Muscle layer of duodenum (tissue), 2 donors: Measurements from ENCODE around the gene SGCA.

ENCODE experiments used
- H3K27ac ChIP-seq: one replicate; pipeline ENCODE4 v1.7.0; 2013; ENCODE audit warnings: mild to moderate bottlenecking, low read length
- H3K27me3 ChIP-seq: one replicate; pipeline ENCODE4 v1.7.0; 2013; ENCODE audit warnings: low read depth, mild to moderate bottlenecking, control low read depth, low read length
- H3K36me3 ChIP-seq, 2 donors: one replicate each; pipeline ENCODE4 v1.7.0; 2013; ENCODE audit warnings: low read length in 2 of 2, control low read depth in 1 of 2, mild to moderate bottlenecking in 1 of 2; ENCODE audit not compliant: insufficient read depth in 2 of 2, control insufficient read depth in 1 of 2
- H3K4me1 ChIP-seq, 2 donors: one replicate each; pipeline ENCODE4 v1.7.0; 2013; ENCODE audit warnings: low read length in 2 of 2, mild to moderate bottlenecking in 2 of 2, control low read depth in 1 of 2, moderate library complexity in 1 of 2; ENCODE audit not compliant: insufficient read depth in 2 of 2, control insufficient read depth in 1 of 2
- H3K4me3 ChIP-seq, 2 donors: one replicate each; pipeline ENCODE4 v1.7.0; 2013; ENCODE audit warnings: low read length in 2 of 2, low read depth in 1 of 2, mild to moderate bottlenecking in 1 of 2
- H3K9me3 ChIP-seq, 2 donors: one replicate each; pipeline ENCODE4 v1.7.0; 2013; ENCODE audit warnings: low read length in 2 of 2, control low read depth in 1 of 2, mild to moderate bottlenecking in 1 of 2; ENCODE audit not compliant: control insufficient read depth in 1 of 2
- donor health status: healthy.

Gene SGCA

DNA sequence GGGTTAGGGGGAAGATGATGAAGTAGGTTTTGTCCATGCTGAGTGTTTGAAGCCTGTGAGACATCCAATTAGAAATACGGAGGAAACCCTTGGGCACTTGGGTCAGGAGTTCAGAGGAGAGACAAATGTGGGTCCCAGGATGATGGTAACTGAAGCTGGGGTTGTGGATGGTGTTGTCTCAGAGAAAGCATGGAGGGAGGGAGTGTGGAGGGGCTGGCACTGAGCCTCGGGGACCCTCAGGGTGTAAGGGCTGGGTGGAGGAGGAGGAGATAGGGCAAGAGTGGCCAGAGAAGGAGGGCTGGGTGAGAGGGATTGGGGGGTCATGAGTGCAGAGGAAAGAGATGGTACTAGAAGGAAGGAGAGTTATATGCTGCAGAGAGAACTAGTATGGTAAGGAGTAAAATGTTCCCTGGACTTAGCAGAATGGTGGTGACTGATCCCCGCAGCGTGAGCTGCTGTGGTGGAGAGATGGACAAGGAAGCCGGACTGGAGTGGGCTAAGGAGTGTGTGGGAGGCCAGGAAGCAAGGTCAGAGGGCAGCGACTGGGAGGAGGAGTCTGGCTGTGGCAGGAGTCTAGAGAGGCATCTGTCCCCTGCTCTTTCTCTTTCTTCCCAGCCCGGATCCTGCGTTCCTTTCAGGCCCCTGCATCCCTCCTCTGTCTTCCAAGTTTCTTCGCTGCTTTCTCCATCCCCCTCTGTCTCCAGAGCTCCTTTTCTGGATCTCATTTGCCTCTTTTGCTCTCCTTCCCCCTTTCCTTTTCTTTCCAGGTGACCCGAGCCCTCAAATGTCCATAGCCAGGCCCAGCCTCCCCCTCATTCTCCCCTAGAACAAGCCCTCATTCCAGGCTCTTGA lies 39.5 kb downstream of the SGCA start:
- peaks cover 4 to 40% of the 10 kb centered on the region in 2 donors for H3K4me1 ChIP-seq
- H3K27me3 ChIP-seq = peaks cover 8% of the 10 kb centered on the region
- peaks cover 0 to 11% of the 10 kb centered on the region in 2 donors for H3K36me3 ChIP-seq
- no peak overlapping the region for H3K4me3 ChIP-seq
- no peaks in the 10 kb centered on the region for H3K9me3 ChIP-seq
- H3K27ac ChIP-seq = peak overlapping the region; percentile 27

DNA sequence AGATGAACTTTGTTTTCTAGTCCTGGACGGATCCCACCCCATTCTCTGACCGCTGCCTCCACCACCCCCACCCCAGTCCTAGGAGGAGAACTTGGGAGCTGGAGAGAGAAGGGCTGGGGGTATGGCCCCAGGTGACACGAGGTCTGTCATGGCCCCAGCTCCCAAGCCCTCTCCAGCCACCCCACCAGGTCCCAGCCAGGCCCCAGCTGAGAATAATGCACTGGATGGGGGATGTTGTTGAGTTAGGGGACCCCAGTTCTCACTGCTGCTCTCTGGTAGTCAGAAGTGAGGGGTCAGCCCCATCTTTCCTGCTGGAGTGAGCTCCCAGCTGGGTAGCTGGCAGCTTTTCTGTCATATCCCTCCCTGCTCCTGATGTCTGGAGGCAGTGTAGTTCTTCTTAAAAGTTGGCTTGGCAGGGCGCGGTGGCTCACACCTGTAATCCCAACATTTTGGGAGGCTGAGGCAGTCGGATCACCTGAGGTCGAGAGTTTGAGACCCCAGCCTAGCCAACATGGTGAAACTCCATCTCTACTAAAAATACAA lies 40.2 kb downstream of the SGCA start:
- peaks cover 6% of the 10 kb centered on the region for H3K27me3 ChIP-seq
- no peak overlapping the region for H3K4me3 ChIP-seq
- no peaks in the 10 kb centered on the region for H3K9me3 ChIP-seq
- H3K36me3 ChIP-seq = peaks cover 0 to 10% of the 10 kb centered on the region in 2 donors
- H3K4me1 ChIP-seq = peaks cover 5 to 47% of the 10 kb centered on the region in 2 donors
- peak overlapping the region; percentile 27 for H3K27ac ChIP-seq

DNA sequence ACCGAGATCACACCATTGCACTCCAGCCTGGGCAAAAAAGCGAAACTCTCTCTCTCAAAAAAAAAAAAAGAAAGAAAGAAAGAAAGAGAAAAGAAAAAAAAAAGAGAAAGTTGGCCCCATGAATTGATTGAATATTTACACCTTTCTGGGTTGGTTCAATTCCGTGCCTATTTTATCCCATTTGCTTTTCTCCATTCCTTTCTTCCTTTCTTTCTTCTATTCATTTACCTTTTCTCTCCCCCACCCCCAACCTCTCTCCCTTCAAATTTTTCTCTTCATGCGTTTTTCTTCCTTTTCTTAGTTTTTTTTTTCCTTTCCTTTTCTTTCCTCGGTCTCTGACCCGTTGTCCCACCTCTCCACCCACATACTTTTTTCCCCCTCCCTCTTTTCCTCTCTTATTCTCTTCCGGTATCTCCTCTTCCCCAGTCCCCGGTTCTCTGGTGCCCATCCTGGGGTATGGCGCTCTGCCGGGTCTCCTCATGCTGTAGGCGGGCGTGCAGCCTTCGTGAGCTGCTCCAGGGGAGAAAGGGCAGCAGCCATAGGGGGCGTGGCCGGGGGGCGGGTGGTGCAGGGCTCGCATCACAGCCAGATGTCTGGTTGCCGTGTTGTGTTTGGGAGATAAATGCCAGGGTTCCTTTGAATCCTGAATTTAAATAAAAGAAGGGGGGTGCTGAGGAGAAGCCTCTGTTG lies 40.9 kb downstream of the SGCA start:
- Histone ChIP-seq H3K36me3 (peaks cover 0 to 7% of the 10 kb centered on the region in 2 donors), H3K4me1 (peaks cover 10 to 51% of the 10 kb centered on the region in 2 donors), H3K9me3 (no peaks in the 10 kb centered on the region), H3K4me3 (no peak overlapping the region), H3K27me3 (no peaks in the 10 kb centered on the region), H3K27ac (peak overlapping the region; percentile 28)

GRCh38 chr17:50207315-50207714 lies 41.5 kb downstream of the SGCA start:
- H3K4me3 ChIP-seq = no peak overlapping the region
- H3K27me3 ChIP-seq = no peaks in the 10 kb centered on the region
- no peak overlapping the region for H3K27ac ChIP-seq
- peaks cover 0 to 7% of the 10 kb centered on the region in 2 donors for H3K36me3 ChIP-seq
- H3K4me1 ChIP-seq = peaks cover 11 to 51% of the 10 kb centered on the region in 2 donors
- H3K9me3 ChIP-seq = no peaks in the 10 kb centered on the region

DNA sequence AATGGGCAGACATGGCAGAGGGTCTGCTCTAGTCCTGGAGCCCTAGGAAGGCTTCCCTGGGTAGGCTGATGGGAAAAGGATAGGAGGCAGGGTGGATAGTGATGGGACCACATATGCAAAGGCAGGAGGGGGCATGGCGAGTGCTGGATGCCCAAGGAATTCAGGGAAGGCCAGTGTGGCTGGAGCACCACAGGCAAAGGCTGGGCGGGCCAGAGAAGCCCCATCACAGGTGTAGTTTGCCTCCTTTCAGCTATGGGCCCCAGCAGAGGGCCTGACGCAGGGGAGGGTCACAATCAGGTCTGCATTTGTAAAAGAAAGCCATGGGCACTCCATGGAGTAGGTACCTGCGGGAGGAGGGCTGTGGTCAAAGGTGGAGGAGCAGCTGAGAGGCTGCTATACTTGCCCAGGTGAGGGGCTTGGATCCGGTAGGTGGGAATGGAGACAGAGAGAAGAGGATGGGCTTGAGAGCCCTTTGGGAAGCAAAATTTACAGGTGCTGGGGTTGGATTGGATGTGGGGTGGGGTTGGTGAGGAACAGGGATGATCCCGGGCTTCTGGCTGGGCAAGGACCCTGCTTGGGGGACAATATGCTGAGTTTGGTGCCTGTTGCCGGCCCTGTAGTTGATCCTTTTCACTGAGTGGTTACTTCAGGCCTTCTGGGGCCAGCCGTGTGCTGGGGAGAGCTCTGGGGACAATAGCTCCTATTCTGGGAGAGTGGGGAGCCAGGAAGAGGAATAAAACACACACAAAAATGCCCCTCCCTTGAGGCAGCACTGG lies 42.2 kb downstream of the SGCA start:
- Histone ChIP-seq H3K4me3 (no peak overlapping the region), H3K27me3 (no peaks in the 10 kb centered on the region), H3K36me3 (peaks cover 0 to 7% of the 10 kb centered on the region in 2 donors), H3K9me3 (no peaks in the 10 kb centered on the region), H3K27ac (peak overlapping the region; percentile 82), H3K4me1 (peaks cover 11 to 54% of the 10 kb centered on the region in 2 donors)

- H3K36me3 ChIP-seq = peaks cover 0 to 7% of the 10 kb centered on the region in 2 donors
- peak overlapping the region; percentile 82 for H3K27ac ChIP-seq
- no peaks in the 10 kb centered on the region for H3K27me3 ChIP-seq
- H3K4me1 ChIP-seq = peaks cover 11 to 57% of the 10 kb centered on the region in 2 donors
- no peaks in the 10 kb centered on the region for H3K9me3 ChIP-seq
- no peak overlapping the region for H3K4me3 ChIP-seq
Observed at GRCh38 chr17:50208611-50209061, 42.8 kb downstream of the SGCA start.

DNA sequence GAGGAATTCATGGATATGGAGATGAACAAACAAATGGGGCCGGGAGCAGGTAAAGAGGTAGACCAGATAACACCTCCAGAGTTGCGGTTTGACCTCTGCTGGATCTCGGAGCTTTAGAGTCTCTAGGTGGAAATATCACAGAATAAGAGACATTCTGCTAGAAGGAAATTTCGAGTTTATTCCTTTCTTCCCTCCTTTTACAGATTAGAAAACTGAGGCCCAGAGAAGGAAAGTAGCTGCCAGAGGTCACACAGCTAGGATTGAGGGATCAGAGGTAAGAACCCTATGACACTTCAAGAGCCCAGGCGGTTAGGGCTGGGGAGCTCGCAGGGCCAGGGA lies 43.3 kb downstream of the SGCA start:
- Histone ChIP-seq H3K4me1 (peaks cover 11 to 57% of the 10 kb centered on the region in 2 donors), H3K9me3 (no peaks in the 10 kb centered on the region), H3K36me3 (peaks cover 0 to 7% of the 10 kb centered on the region in 2 donors), H3K27ac (peak overlapping the region; percentile 82), H3K4me3 (no peak overlapping the region), H3K27me3 (no peaks in the 10 kb centered on the region)

- H3K27me3 ChIP-seq = no peaks in the 10 kb centered on the region
- no peaks in the 10 kb centered on the region for H3K9me3 ChIP-seq
- peak overlapping the region in 1 of 2 donors; percentile 32 for H3K4me3 ChIP-seq
- peaks cover 0 to 7% of the 10 kb centered on the region in 2 donors for H3K36me3 ChIP-seq
- peak overlapping the region; percentile 95 for H3K27ac ChIP-seq
- H3K4me1 ChIP-seq = peaks cover 11 to 52% of the 10 kb centered on the region in 2 donors
Observed at GRCh38 chr17:50209472-50210239, 43.9 kb downstream of the SGCA start.

DNA sequence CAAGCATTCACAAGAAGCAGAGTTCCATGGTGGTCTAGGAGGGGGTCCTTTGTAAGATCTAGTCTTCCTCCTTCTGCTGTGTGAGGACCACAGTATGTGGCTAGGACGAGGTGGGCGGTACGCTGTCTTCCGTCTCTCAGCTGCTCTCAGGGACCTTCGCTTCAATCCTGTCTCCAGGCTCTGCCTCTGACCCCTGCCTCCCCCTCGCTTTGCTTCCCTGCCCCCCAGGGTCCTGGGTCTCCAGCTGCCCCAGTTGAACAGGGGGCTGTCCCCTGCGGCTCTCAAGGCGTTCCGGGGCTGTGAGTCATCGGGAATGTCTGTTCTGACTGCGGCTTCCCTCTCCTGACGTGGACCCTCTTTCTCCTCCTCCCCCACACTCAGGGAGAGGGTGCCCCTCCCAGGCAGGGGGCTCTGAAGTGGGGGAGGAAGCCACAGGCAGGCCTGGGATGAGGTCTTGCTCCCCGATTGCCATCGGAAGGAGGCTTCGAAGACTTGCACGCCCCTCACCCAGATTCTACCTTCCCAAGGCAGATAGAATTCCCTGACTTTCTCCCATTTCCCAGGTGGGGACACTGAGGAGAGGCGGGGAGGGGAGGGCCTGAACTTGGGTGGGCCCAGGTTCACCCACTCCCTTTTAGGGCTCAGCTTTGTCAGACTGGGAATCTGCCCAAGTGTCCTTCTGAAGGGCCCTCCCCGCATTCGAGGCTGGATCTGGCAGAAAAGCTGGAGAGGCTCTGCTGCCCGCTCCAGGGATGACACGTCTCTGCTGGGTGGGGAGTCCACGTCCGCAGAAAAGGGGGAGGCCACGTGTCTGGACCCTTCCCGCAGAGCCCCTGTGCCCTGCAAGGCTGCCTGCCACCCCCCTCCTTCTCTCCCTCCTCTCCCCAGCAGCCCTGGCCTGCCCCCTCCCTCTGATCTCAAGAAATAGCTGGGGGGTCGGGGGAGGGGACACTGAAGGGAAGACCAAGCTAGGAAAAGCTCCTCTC lies 44.7 kb downstream of the SGCA start:
- peak overlapping the region in 1 of 2 donors; percentile 32 for H3K4me3 ChIP-seq
- peaks cover 11 to 49% of the 10 kb centered on the region in 2 donors for H3K4me1 ChIP-seq
- H3K36me3 ChIP-seq = peaks cover 0 to 7% of the 10 kb centered on the region in 2 donors
- H3K27me3 ChIP-seq = no peaks in the 10 kb centered on the region
- no peaks in the 10 kb centered on the region for H3K9me3 ChIP-seq
- peak overlapping the region; percentile 95 for H3K27ac ChIP-seq
